GM18858 (cell line): ENCODE data around the gene CCDC89.
"Not testable (repeated sequence)": the region's sequence is repeated elsewhere in the genome, so short reads cannot be mapped to it uniquely, and the experiment has no call there.

ENCODE experiments used
- ATAC-seq: cut with Tn5 transposase; IDR thresholded peaks from one replicate; pipeline ENCODE4 v1.9.1; 2021; ENCODE audit not compliant: unreplicated experiment

CCDC89 gene

DNA sequence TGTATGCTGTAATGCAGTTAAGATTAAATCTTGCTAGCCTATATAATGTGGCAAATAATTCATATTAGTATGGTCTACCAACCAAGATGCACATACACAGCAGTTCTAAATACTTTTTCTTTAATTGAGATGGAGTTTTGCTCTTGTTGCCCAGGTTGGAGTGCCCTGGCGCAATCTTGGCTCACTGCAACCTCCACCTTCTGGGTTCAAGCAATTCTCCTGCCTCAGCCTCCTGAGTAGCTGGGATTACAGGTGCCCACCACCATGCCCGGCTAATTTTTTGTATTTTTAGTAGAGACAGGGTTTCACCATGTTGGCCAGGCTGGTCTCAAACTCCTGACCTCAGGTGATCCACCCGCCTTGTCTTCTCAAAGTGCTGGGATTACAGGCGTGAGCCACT is 31.7 kb downstream of the CCDC89 start:
- not testable (repeated sequence) for ATAC-seq

DNA sequence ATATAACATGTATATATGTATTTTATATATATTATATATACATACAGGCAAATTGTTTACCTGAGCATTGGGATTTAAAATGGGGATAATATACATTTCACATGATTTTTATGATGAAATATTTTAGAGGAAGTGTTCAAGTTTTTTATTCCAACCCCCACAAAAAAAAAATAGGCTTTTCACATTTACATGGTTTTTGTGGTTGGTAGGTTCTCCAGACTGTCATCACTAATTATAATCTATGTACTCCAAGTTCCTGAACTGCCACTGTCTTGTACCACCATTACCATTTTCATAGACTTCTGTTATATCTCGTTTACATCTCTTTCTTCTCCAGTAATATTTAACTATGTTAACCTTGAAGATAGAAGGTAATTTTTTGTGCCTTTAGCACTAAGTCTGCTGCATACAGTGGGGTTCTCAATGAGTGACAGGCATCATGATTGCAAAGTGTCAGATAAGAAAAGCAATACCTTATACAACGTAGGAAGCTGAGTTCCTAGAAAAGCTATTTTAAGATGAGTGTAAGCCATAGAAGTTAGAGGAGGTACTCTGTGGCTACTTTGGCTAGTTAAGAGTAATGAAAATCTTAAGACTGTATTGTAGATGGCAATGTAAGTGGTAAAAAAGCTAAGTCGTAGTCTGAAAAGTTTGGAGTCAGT is 33.1 kb downstream of the CCDC89 start:
- no peak for ATAC-seq

DNA sequence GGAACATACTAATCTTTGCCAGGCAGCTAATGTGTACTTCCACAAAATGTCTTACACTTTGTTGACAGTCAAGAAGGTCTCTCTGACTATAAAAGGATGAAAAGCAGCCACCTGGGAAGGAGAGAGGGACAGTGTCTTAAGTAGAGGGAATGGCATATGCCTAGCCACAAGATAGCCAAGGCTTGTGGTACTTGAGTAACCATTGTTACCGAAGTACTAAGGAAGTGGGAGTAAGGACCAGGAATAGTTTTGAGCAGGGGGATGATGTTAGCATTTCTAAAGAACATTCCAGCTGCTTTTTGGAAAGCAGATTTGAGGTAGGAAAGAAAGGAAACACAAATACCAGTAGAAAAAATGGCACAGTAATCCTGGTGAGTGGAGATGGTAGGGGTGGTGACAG is 34.9 kb downstream of the CCDC89 start:
- no peak for ATAC-seq

DNA sequence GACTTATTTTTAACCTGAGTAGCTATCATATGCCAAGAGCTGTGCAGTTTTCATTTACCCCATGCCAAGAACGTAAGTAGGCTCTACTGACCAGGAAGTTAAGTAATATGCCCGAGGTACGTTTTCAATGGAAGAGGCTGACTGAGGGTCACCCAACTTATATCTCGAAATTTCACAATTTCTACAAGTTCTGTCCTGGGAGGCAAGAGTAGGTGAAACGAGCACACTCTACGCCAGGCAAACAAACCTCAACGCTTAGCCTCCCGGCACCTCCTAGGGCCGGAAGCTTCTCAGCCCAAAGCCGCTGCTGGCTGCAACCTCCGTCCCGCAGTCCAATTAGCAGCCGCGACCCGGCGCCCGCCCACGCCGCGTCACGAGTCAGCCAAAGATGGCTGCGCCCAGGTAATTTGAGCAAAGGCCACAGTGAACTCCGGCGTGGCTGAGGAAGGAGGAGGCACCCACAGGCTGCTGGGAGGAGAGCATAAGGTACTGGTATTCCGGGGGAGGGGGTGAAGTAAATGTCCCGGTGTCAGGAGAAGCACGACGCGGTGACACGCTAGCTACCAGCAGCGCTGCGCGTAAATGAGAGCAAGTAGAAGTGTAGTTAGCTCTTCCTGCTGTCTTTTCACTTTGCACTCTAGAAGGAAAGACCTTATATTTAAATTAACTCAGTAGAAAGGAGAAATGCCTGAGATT is 38.2 kb downstream of the CCDC89 start, which contains the start of gene TMEM126A:
TMEM126A (plus strand) TSS at position 364 of the 696 bp plus-strand sequence. CDS start 2,289 bp downstream, outside the sequence.
- ATAC-seq, result peak; percentile 98

DNA sequence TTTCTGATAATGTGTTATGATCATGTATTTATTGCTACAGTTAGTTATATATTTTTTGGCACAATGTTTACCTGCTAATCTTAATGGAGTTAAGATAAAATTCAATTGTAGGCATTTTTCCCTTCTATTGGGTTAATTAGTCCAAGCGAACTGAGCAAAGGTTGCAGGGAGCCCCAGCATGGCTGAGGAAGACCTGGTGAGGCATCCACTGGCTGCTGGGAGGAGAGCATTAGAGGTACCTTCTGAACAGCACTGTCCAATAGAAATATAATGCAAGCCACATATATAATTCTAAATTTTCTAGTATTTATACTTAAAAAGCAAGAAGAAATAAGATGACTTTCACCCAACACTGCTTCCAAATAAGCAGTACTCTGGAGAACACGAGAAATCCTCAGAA is 38.9 kb downstream of the CCDC89 start:
- ATAC-seq, result peak; percentile 2

DNA sequence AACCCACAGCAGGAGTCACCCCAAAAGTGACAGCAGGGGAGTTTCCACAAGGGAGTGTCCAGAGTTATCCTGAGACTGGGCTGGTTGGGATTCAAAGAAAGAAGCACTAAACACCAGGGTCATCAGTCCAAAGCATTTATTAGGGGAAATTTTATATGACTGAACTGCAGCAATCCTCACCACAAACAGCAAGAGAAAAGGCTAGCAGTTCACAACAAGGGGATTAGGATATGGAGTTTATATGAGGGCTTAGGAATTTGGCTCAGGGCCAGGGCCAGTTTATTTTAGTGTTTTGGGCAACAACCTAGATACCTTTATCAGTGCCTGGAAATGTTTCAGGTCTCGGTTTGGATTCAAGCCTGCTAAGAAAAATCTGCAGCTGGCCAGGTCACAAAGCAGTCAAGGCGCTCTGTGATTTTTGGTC is 42.8 kb downstream of the CCDC89 start:
- ATAC-seq, result no peak

DNA sequence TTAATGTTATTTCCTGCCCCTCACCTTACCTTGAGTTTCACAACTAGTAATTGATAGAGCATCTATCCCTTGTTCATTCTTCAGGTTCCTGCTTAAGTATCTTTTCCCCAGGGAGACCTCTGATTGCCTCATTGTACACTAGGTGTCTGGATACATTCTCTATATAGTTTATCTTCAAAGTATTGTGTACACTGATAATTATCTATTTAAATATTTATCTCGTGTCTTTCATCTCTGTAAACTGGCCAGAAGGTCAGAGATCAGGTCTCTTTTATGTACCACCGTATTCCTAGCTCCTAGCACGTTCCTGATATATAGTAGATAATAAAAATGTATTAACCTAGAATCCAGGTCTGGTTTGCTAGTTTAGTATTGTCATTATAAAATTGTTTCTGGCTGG is 51.2 kb downstream of the CCDC89 start:
- ATAC-seq, result no peak
